ENCODE measurements around the gene OR5H6. TPM values are rescaled to one million over a fixed set of nuclear protein-coding genes. Genes with fewer than 3 reads are reported as not detected.

The OR5H6 gene
- total RNA-seq, 4 donors from 2014 or later = not detected

- intact Hi-C loops (cut with DNase I; ENCODE audit: low total_unique reads) = no loop called here
- no peak for DNase-seq (ENCODE audit: low spot score in 2 of 2)
- no peak for TF ChIP-seq CTCF (IDR thresholded peaks at IDR 0.05)
- TF ChIP-seq POLR2A (IDR thresholded peaks at IDR 0.05) = no peak
- no peak overlapping the region for H3K4me3 ChIP-seq (ENCODE audit: low read depth, poor library complexity, severe bottlenecking)
- WGBS, 2 donors = 81 to 85% methylated on average over 3 of the region's 3 CpGs
Observed at GRCh38 chr3:98269846-98270245, 5.8 kb downstream of the OR5H6 start.

GRCh38 chr3:98272126-98272525 is 8.1 kb downstream of the OR5H6 start:
- DNase-seq (ENCODE audit: low spot score in 2 of 2) = no peak
- no peak overlapping the region for H3K4me3 ChIP-seq (ENCODE audit: low read depth, poor library complexity, severe bottlenecking)
- intact Hi-C loops (cut with DNase I; ENCODE audit: low total_unique reads) = no loop called here
- TF ChIP-seq POLR2A (IDR thresholded peaks at IDR 0.05) (no peak), CTCF (IDR thresholded peaks at IDR 0.05) (no peak)
- WGBS, 2 donors = 72 to 76% methylated on average over 3 of the region's 3 CpGs

- 72 to 87% methylated on average over 3 of the region's 3 CpGs for WGBS, 2 donors
- no peak overlapping the region for H3K4me3 ChIP-seq (ENCODE audit: low read depth, poor library complexity, severe bottlenecking)
- intact Hi-C loops (cut with DNase I; ENCODE audit: low total_unique reads) = no loop called here
- DNase-seq (ENCODE audit: low spot score in 2 of 2) = no peak
- TF ChIP-seq POLR2A (IDR thresholded peaks at IDR 0.05) (no peak), CTCF (IDR thresholded peaks at IDR 0.05) (no peak)
Observed at GRCh38 chr3:98274914-98275313, 10.9 kb downstream of the OR5H6 start.

GRCh38 chr3:98282205-98282604 is 18.2 kb downstream of the OR5H6 start, which contains the start of gene OR5H2:
Gene OR5H2 (plus strand): TSS chr3:98282505. CDS start chr3:98282903, 398 bp downstream.
- TF ChIP-seq POLR2A (IDR thresholded peaks at IDR 0.05) (no peak), CTCF (IDR thresholded peaks at IDR 0.05) (no peak)
- WGBS, 2 donors = 62 to 68% methylated on average over 2 of the region's 2 CpGs
- intact Hi-C loops (cut with DNase I; ENCODE audit: low total_unique reads) = no loop called here
- no peak within 1 kb of the TSS for H3K4me3 ChIP-seq (ENCODE audit: low read depth, poor library complexity, severe bottlenecking)
- DNase-seq (ENCODE audit: low spot score in 2 of 2) = no peak

- TF ChIP-seq CTCF (IDR thresholded peaks at IDR 0.05) = no peak
- TF ChIP-seq POLR2A (IDR thresholded peaks at IDR 0.05) = no peak
- WGBS, 2 donors = 79 to 85% methylated on average over 1 of the region's 1 CpG
- intact Hi-C loops (cut with DNase I; ENCODE audit: low total_unique reads) = no loop called here
- DNase-seq (ENCODE audit: low spot score in 2 of 2) = no peak
- H3K4me3 ChIP-seq (ENCODE audit: low read depth, poor library complexity, severe bottlenecking) = no peak overlapping the region
Observed at GRCh38 chr3:98290916-98291315, 26.9 kb downstream of the OR5H6 start.

GRCh38 chr3:98291332-98291957 is 27.4 kb downstream of the OR5H6 start:
- no peak overlapping the region for H3K4me3 ChIP-seq (ENCODE audit: low read depth, poor library complexity, severe bottlenecking)
- WGBS, 2 donors = 86 to 89% methylated on average over 10 of the region's 10 CpGs
- DNase-seq (ENCODE audit: low spot score in 2 of 2) = no peak
- intact Hi-C loops (cut with DNase I; ENCODE audit: low total_unique reads) = no loop called here
- TF ChIP-seq POLR2A (IDR thresholded peaks at IDR 0.05) (no peak), CTCF (IDR thresholded peaks at IDR 0.05) (no peak)
